ENCODE results near the gene TGFBI.

Gene TGFBI

DNA sequence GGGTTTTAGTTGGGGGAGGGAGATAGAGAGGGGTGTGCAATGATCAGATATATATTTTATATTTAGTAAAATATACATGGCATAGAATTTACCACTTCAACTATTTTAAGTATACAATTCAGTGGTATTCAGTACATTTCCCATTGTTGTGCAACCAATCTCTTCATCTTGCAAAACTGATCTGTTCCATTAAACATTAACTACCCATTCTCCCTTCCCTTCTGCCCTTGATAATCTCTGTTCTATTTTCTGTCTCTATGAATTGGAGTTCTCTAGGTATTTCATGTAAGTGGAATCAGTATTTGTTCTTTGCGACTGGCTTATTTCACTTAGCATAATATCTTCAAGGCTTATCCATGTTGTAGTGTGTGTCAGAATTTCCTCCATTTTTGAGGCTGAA is 38.6 kb downstream of the TGFBI start:
- DNase-seq: no peak

DNA sequence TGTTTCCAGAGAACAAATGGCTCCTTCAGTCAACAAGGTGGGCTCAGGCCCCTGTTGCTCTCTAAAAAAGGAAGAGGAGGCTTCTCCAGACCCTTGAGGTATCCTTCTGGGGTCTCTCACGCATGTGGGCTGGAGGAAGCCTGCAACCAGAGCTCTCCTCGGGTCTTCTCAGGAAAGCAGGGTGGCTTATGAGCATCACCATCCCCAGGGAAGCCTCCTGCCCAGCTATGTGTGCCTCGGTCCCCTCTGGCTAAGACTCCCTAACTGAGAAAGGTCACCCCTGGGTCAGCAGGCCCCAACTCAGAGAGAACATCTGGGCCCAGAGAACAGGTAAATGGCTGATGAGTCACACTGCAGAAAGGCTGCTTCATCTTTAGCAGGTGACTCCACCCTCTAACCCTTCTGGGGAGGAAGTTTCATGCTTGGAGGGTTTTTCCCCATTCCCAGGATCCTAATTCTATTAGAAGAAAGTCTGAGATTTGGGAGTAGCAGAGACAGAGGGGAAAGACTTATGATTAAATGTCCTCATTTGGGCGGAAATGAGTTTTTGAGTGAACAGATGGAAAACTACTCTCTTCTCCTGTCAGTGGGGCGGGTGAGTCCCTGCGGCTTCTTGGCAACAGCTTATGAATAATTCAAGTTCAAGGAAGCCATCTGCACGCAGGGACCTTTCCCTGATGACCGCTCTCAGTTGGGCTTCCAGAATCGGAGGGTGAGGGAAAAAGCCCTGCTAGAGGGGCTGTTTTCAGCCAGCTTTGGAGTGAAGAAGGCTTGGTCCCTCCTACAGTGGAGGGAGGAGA is 41.9 kb downstream of the TGFBI start:
- DNase-seq: no peak

DNA sequence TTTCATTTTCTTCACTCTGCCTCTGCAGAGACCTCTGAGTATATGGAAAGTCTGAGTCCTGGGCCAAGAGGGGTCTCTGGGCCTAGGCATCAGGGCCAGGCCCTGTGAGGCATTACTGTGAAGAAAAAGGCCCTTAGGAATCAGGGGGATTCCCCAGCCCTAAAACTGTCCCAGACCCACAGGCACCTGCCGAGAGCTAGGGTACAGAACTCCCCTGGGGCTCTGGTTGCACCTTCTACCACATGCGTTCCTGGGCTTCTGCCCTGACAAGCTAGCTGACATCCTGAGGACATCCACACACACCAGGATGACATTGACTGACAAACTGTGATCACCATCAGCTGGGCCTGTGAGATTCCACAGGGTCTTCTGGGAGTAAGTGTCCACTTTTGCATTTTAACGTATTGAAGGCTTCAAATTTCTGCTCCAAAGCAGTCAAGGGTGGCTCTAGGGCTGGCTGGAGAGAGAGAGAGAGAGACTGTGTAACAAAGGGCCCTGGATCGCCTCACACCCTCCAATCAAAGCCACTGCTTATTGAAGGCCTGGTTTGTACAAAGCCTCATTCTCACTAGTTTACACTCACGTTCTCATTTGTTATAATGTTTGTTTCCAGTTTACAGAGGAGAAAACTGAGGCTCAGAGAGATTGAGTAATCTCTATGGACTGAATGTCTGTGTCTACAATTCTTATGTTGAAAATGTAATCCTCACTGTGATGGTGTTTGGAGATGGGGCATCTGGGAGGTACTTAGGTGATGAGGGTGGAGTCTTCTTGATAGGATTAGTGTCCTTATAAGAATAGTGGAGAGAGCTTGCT is 45.1 kb downstream of the TGFBI start:
- DNase-seq: no peak

DNA sequence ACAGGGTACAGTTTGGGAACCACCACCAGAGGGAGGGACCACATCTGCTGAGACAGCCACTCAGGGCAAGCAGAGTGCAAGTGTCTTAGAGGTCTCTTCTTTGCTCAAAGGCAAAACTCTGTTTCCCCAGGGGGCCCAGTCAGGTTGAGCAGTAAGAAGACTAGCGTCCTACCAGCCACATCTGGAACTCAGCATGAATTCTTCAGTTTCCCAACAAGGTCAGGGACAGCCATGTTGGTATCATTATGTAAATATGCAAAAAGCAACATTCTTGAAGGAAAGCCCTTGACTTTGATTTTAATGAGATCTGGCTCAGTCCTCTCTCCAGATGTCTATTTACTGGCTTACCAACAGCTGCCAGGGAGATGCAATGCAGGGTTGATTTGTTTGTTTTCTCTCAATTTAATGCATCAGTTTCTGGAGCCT is 46.7 kb downstream of the TGFBI start:
- no peak for DNase-seq

DNA sequence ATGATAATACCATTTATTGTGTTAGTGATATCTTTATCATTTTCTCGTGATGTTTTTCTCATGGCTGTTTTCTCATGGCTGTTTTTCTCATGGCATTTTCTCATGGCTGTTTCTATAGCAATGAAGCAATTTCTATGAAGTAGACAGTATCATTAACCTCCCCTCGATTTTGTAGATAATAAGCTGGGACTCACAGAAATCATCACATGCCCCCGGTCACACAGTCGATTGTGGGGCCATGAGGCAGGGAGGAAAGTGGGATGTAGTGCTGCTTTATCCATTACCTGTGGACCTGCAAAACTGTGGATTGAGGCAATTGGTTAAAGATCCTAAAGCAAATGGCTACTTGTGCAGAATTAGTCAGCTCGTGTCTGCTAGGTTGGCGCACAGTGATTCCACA is 47.3 kb downstream of the TGFBI start:
- DNase-seq: no peak

DNA sequence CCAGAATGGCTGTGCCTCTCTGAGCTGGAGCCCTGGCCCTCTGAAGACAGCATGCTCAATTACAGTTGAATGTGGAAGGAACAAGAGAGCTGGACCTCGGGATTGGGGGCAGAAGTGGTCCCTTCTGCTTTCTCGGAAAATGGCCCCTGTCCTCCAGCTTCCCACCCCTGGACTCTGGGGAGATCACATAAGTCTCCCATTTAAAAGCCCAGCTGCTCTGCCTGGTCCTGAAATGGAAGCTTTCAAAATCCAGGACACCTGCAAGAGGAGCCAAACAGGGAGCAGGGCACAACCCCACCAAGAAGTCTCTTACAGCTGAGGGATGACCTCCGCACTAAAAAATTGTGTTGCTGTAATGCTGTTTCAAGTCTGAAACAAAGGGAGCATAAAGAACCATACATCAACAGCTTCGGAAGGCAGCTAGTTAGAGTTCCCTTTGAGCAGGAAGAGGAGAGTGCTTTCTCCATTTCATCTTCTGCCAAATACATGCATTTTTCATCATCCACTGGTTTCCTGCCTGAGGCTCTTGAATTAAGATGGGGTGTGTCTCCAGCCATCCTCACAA is 48.2 kb downstream of the TGFBI start:
- DNase-seq: no peak

DNA sequence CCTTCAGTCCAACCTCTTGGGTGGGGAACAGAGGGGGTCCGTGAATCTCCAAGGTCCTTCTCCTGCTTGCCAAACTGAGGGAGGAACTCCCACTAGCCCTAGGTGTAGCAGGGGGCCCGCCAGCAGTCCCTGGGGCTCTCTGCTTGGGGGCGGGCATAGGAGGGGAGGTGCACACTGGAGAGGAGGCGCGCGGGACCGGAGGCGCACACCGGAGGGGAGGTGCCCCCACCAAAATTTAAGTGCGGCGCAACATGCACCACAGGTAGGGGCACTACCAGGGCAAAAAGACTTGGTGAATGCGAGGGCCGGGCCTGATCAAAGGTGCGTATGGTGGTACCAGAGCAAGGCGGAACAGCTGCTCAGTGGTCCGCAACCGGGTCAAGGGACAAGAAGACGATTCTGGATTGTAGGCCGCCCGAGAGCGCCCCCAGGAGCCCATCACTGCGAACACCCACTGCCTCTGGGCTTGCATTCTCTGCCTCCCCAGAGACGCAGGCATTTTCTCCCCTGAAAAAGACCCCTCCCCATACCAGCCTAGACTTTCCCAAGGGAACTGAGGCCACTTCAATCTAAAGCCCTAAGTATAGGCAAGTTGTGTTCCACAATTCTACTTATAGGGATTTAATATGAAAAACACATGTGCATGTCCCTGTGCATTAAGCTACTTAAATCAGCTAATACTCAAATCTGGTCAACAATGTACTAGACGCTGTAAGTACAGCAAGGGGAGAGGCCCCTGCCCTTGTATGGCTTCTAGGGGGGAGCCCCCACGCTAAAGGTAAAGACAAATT is 50.6 kb downstream of the TGFBI start:
- DNase-seq: no peak

DNA sequence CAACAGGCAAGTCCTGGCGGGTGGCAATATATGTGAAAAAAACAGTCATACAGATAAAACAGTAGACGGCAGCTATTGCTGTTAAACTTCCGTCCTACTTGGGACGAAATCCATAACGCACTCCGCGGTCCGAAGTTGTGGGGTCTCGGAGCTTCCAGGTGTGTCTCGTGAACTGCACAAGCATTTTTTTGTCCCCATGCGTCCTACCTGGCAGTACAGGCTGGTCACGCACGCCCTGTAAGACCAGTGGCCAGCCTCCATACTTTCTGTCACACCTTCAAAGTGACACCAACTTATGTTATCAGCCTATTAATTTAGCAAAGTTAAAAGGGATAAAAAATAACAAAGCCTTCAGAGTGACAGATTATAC is 51.3 kb downstream of the TGFBI start:
- DNase-seq: no peak

DNA sequence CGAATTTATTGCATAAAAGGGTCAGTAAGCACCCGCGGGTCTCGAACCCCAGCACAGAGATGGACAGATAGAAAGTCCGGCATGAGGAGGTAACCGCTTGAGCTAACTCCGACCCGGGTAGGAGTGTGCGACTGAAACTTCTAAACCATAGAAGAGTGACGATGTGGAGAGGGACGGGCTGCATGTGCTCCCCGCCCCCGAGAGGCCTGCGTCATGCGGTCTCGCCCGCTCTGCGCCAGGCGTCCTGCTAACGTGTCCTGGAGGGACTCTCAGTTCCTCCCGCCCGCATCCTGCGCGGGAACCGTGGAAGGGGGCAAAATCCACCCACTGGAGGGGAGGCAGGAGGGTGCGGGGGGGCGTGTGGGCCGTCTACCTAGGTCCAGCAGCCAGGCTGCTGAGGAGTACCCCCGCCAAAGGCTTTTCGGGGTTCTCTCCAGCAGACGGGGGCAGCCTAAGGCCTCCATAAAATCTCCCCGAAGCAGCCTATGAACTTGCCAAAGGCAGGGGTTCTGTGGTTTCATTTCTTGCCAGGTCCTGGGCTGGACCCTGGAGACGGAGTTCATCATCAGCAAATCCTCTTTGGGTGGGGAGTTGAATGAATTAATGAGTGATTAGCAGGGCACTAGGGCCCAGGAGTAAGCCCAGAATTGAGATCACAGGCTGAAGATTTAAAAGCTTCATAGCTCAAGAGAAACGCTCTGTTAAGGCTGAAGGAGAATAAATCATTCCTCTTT is 51.9 kb downstream of the TGFBI start:
- DNase-seq: no peak

DNA sequence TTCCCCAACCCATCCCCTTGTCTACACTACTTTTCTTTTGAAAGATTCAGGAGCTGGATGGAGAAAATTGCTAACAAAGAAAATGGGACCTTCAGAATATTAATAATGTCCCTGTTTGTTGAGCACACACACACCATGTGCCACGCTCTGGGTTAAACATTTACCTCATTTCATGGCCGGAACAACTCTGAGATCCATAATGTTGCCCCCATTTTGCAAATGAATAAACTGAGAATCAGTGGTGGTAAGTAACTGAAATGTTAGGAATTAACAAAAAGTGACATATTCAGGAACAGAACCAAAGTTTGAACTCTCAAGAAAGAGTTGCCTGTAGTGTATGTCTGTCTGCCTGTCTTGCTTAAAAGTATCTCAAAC is 52.4 kb downstream of the TGFBI start:
- DNase-seq: no peak

DNA sequence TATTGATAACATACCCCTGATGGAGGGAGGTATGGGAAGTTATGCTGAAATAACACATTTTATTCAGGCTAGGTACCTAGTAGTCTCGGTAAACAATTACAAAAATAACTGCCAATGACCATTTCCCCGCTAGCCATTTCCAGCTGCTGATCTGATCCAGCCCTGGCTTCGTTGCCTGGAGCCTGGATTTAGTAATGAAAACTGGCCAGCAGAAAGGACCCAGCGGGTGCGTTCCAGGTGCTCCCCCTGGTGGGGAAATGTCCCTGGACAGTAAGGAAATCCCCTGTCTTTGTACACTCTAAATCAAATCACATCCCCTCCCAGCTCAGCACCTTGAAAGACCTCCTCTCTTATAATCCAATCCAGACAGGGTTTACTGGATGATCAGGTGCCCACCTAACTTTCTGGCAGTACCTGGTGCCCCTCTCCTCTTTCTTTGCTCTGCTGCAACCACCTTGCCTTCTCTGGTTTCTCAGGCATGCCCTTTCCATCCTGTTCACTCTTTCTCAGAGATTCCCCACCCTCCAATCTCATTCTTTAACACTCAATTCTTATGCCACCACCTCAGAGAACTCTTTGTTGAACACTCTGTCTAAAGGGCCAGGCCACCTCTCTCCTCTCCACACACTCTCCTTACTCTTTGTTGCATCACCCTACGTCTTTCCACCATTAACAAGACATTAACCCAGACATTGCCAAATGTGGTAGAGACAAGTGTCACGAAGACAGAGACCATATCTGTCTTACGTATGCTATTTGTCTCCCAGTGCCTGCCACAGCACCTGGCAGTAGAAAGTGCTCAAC is 53.8 kb downstream of the TGFBI start:
- peak; percentile 20 for DNase-seq

DNA sequence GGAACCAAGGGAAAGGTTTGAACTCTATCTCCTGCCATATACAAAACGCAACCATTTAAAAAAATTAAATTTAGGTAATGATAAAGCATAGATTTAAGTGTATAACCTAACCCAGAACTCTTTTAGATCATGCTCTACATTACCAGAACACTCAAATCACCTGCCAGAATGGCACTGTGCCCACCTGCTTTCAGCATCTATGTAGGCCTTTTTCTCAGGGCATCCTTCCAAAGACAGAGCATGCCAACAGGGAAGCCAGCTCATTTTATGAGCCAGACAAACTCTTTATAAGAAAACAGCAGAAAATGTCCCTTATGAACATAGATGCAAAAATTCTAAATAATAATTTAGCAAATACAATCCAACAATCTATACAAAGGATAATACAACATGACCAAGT is 55.9 kb downstream of the TGFBI start:
- DNase-seq: no peak

DNA sequence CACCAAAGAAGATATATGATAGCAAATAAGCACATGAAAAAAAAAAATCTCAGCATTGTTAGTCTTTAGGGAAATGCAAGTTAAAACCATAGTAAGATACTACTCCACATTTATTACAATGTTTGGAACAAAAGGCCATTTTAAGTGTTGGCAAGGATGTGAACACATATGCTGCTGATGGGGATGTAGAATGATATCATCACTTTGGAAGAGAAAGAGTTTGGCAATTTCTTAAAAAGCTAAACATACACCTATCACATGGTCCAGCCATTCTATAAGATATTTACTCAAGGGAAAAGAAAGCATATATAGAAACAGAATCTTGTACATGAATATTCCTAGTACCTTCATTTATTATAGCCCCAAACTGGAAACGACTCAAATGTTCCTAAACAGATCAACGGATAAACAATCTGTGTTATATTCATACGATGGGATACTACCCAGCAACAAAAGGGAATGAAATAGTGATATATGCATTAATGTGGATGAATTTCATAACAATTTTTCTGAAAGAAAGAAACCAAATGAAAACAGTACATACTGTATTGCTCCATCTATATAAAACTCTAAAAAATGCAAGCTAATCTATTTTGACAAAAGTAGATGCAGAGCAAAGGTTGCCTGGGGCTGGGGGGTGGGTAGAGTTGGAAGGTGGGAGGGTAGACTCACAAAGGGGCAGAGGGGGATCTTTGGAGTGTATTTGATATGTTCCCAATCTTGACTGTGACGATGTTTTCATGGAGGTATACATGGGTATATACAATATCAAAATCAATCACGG is 58.2 kb downstream of the TGFBI start:
- no peak for DNase-seq

DNA sequence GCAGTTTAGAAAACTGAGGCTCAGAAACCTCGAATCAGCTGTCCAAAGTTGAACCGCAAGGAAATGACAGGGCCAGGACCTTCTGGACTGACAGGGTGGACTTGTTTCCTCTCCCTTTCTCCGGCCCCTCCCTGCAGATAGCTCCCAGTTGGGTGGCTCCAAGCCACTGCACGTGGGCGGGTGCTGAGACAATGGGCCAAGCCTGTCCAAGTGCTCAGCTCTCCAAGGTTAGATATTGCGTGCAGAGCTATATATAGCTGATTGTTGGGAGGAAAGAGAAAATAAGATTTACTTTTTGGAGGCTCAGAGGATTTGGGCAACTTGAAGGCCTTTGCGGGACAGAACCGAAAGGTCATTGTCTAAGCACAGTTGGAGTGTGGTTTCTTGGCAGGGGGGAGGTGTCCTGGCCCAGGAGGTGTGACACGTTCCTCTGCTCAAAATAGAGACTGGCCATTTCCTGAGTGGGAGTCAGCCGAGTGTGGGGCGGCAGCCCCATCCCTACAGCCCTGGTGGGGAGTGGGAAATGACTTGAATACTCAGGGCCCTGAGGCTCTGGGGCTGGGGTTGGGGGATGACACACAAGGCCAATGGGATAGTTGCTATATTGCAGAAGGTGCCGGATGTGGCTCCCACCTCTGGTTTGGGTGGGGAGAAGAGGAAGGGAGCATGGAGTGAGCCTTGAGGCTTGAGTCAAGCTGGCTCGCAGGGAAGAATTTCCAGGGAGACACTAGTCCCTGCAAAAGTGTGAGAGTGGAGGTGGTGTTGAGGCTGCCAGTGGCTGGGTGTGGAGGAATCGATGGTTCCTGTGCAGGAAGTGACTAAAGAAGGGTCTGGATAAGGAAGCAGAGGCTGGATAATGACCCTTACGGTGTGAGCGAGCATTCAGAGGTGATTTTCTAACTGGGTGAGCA is 59.4 kb downstream of the TGFBI start:
- DNase-seq: no peak

DNA sequence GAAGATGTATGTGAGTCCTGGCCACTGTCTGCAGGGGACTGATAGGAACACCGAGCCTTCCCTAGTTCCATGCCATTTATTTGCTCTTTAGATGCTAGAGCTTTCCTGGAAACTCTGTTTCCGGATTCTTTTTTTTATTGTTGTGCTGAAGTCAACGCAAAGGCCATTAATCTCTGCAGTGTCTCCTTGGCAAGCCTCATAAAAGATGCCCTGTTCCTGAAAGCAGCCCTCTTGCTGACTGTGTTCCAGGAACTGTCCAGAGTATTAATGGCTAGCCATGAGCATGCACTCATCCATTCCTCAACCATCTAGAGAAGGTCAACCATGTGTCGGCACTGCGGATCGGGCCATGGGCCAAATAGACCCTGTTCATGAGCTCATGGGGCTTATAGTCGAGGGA is 61.0 kb downstream of the TGFBI start:
- no peak for DNase-seq

DNA sequence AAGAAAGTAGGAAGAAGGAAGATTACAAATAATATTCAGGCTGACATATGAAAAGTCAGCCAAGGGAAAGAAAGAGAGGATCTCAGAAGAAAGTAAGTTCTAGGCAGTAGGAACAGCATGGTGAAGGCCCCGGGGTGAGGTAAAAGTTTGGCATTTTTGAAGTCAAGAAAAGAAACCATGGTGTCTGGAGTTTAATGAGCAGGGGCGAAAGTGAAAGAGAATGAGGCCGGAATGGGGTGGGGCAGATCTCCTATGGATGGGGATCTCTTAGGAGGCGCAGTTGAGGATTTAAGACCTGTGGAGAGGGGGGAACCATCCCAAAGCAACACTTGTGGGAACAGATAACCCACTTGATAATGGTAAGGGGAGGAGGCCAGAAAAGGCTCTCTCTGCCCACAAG is 61.5 kb downstream of the TGFBI start:
- DNase-seq: no peak

DNA sequence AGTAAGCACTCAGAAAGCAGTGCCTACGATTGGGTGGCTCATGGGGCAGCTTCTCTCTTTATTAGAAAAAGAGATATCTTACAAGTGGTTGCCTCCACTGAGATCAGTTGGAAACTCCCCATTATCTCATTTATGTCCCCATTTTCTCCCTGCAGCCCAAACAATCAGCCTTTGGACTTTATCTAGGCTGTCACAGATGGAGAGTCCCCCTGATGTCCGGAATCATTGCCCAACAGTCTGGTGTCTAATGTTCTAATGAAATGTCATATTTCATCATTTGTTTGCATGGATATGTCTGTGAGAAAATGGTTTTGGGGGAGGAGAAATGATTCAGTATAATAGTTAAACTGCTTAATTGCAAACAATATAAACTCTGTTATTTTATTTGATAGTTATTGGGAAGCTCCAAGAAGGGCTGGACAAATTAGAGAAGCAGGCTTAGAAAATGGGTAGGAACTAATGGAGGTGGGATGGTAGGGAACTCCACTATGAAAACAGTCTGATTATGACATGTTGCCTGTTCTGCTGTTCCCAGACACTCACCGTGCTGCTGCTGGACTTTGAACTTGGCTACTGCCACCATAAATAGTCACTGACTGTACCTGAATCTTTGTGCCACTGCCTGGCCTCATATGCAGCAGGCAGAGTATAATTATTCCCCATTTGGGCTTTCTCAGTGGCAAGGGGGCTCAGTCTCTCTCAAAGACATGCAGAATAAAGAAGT is 65.6 kb downstream of the TGFBI start:
- DNase-seq: no peak

DNA sequence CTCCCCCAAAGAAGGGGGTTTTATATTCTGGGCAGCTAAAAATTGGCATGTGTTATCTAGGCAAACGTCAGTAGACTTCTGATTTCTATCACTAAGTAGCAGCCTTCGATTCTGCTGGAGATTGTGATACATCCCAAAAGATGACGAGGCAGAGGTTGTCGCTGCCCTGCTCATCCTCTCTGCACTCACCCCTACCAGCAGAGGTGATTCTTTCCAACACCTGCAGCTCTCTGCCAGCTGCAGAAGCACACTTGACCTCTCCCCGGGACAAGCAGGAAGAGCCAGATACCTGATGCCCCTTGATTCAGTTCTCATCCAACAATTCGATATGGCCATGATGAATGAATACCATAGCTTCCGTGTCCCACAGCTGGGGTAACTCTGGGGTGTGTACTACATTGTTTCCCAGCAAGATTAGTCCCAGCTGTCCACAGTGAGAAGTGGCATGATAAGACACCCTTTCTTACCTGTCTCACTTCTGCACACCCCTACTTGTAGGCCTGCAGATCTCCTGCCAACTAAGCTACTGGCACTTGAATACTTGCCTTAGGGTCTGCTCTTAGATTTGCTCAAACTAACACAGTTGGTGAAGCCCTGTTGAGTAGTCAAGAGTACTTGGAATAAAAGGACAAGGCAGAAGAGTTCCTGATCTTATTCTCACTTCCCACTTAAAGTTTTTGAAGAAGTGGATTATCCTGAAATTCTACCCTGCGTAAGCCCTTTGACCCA is 66.3 kb downstream of the TGFBI start:
- peak; percentile 76 for DNase-seq
